HG03196 (cell line): ENCODE results near the gene DERL3.

Source experiments
- ATAC-seq: cut with Tn5 transposase; IDR thresholded peaks from one replicate; pipeline ENCODE4 v1.9.1; 2021; ENCODE audit not compliant: unreplicated experiment

Gene DERL3

GRCh38 chr22:23806837-23807236 is 32.0 kb downstream of the DERL3 start:
- ATAC-seq: no peak

- ATAC-seq: no peak
Observed at GRCh38 chr22:23804781-23805291, 34.0 kb downstream of the DERL3 start.

GRCh38 chr22:23803001-23803819 is 35.6 kb downstream of the DERL3 start:
- no peak for ATAC-seq

- ATAC-seq: no peak
Observed at GRCh38 chr22:23801886-23802377, 36.9 kb downstream of the DERL3 start.

GRCh38 chr22:23801238-23801821 is 37.5 kb downstream of the DERL3 start:
- no peak for ATAC-seq

- ATAC-seq: peak; percentile 54
Observed at GRCh38 chr22:23800297-23801237, 38.2 kb downstream of the DERL3 start.

GRCh38 chr22:23796461-23796860 is 42.3 kb downstream of the DERL3 start:
- no peak for ATAC-seq

- no peak for ATAC-seq
Observed at GRCh38 chr22:23793326-23793725, 45.5 kb downstream of the DERL3 start.

- ATAC-seq: no peak
Observed at GRCh38 chr22:23791738-23792645, 46.8 kb downstream of the DERL3 start.

GRCh38 chr22:23790819-23791737 is 47.7 kb downstream of the DERL3 start:
- ATAC-seq: no peak

- ATAC-seq: no peak
Observed at GRCh38 chr22:23789638-23790037, 49.2 kb downstream of the DERL3 start.

- no peak for ATAC-seq
Observed at GRCh38 chr22:23789121-23789520, 49.7 kb downstream of the DERL3 start.

GRCh38 chr22:23787910-23788309 is 50.9 kb downstream of the DERL3 start:
- no peak for ATAC-seq

- ATAC-seq: peak; percentile 23
Observed at GRCh38 chr22:23787600-23787896, 51.3 kb downstream of the DERL3 start.

- peak; percentile 64 for ATAC-seq
Observed at GRCh38 chr22:23786752-23787599, 51.8 kb downstream of the DERL3 start, which contains the start of gene SMARCB1. Gene SMARCB1, plus strand, starts transcription at chr22:23786966. Its CDS starts 204 bp downstream, at chr22:23787170.

- ATAC-seq: no peak
Observed at GRCh38 chr22:23786261-23786710, 52.5 kb downstream of the DERL3 start.
